ENCODE measurements around the gene RUNX3.

RUNX3 gene

DNA sequence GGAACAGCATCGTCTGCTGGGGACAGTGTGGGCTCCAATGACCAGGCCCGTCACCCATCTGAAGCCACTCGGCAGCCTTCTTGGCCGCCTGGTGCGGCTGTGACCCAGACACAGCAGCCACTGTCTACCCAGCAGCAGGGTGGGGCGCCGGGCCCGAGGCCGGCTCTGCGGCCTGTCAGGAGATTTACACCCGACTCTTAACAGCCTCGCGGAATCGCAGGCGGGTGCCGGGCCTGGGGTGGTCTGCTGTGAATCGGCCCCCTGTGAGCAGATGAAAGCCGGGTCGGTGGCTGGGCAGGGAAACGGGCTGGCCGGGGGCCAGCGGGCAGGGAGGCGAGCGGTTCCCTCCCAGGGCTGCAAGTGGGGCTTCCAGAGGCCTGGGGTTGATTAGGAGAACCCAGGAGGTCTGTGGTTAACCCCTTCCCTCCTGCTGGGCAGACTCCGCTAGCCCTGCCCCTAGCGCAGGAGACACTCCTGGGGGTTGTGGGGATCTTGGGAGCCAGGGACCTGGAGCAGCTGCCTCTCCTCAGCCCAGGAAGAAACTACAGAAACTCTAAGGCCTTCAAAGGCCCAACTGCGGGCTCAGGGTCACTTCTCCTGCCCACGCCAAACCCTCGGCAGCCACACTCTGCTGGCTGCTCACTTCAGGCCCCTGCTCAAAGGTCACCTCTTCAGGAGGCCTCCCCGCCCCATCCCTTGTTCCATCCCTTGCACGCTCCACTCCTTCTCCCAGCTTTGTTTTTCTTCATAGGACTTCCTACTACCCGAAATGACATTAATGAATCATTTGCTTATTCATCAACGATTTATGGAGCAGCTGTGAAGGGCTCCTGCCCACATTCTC, 15.6 kb downstream of the RUNX3 start (continued):
- TF ChIP-seq ZNF549 (tag by site-specific recombination; IDR thresholded peaks at IDR 0.05): no peak

- Histone ChIP-seq H3K4me3 (ENCODE audit: low read depth, low read length) (no peak overlapping the region), H3K36me3 (ENCODE audit: control insufficient read depth in 2 of 2, insufficient read depth in 1 of 2, low read length in 2 of 2) (no peaks in the 10 kb centered on the region; a peak in 1 of 3 replicates), H3K9me3 (ENCODE audit: control insufficient read depth, insufficient read depth, low read depth, low read length) (no peaks in the 10 kb centered on the region), H3K27ac (ENCODE audit: extremely low read depth, low read depth, low read length) (no peak overlapping the region), H3K4me1 (ENCODE audit: control insufficient read depth, insufficient read depth, low read length) (no peaks in the 10 kb centered on the region)
- CTCF ChIA-PET: interaction anchor here (0.7 to 1.3 kb wide), 4 partner anchors 16 to 779 kb away, joined by 3 to 5 read pairs (median 4); no protein-coding TSS in a partner anchor
- POLR2A ChIA-PET: no interaction called here
- no peak for TF ChIP-seq TCF7L2 (IDR thresholded peaks at IDR 0.05; ENCODE audit: borderline replicate concordance, low read depth, low read length)
- TF ChIP-seq, protein P1, sequence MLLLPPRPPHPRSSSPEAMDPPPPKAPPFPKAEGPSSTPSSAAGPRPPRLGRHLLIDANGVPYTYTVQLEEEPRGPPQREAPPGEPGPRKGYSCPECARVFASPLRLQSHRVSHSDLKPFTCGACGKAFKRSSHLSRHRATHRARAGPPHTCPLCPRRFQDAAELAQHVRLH (tag by site-specific recombination; IDR thresholded peaks at IDR 0.05): no peak
These were observed 16.4 kb downstream of the RUNX3 start for GRCh38 chr1:24913616-24914225.

- TF ChIP-seq ZNF792 (tag by site-specific recombination; IDR thresholded peaks at IDR 0.05): no peak
- no peak for TF ChIP-seq ZNF248 (tag by site-specific recombination; IDR thresholded peaks at IDR 0.05)
- TF ChIP-seq, protein P2, sequence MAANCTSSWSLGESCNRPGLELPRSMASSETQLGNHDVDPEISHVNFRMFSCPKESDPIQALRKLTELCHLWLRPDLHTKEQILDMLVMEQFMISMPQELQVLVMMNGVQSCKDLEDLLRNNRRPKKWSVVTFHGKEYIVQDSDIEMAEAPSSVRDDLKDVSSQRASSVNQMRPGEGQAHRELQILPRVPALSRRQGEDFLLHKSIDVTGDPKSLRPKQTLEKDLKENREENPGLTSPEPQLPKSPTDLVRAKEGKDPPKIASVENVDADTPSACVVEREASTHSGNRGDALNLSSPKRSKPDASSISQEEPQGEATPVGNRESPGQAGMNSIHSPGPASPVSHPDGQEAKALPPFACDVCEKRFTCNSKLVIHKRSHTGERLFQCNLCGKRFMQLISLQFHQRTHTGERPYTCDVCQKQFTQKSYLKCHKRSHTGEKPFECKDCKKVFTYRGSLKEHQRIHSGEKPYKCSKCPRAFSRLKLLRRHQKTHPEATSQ (tag by site-specific recombination; IDR thresholded peaks at IDR 0.05): no peak
- TF ChIP-seq ZNF114 (tag by site-specific recombination; IDR thresholded peaks at IDR 0.05): no peak
- no peak for TF ChIP-seq ZBTB21 (tag by site-specific recombination; IDR thresholded peaks at IDR 0.05)
- TF ChIP-seq ZNF341 (tag by site-specific recombination; IDR thresholded peaks at IDR 0.05; ENCODE audit: low read depth): no peak
- no peak for TF ChIP-seq ZNF510 (tag by site-specific recombination; IDR thresholded peaks at IDR 0.05; ENCODE audit: insufficient replicate concordance)
- TF ChIP-seq ZIC2 (tag by site-specific recombination; IDR thresholded peaks at IDR 0.05): no peak
- TF ChIP-seq ZNF518A (tag by site-specific recombination; conservative IDR thresholded peaks at IDR 0.05; ENCODE audit: low read depth): no peak
- no peak for TF ChIP-seq ZNF239 (tag by site-specific recombination; IDR thresholded peaks at IDR 0.05)
- no peak for TF ChIP-seq SP7 (tag by site-specific recombination; IDR thresholded peaks at IDR 0.05)
- TF ChIP-seq ZNF830 (tag by site-specific recombination; IDR thresholded peaks at IDR 0.05; ENCODE audit: low read depth): no peak
- Histone ChIP-seq H3K27ac (ENCODE audit: extremely low read depth, low read depth, low read length) (no peak overlapping the region), H3K4me3 (ENCODE audit: low read depth, low read length) (no peak overlapping the region), H3K36me3 (ENCODE audit: control insufficient read depth in 2 of 2, insufficient read depth in 1 of 2, low read length in 2 of 2) (no peaks in the 10 kb centered on the region; a peak in 1 of 3 replicates), H3K4me1 (ENCODE audit: control insufficient read depth, insufficient read depth, low read length) (no peaks in the 10 kb centered on the region), H3K9me3 (ENCODE audit: control insufficient read depth, insufficient read depth, low read depth, low read length) (no peaks in the 10 kb centered on the region)
- ChIA-PET POLR2A (no interaction called here), CTCF (interaction anchor here (0.8 to 1.7 kb wide), 4 partner anchors 15 to 780 kb away, joined by 3 to 5 read pairs (median 4); no protein-coding TSS in a partner anchor)
These were observed 16.8 kb downstream of the RUNX3 start for GRCh38 chr1:24913274-24913604.

Data from HEK293 (cell line).